Neuronal stem cell (in vitro differentiated cells): ENCODE data around the gene CHAC2.
A peak's percentile ranks its signal among the peaks of the same experiment; 100 is the strongest.
"Not testable (repeated sequence)": the region's sequence is repeated elsewhere in the genome, so short reads cannot be mapped to it uniquely, and the experiment has no call there.

Source experiments
- DNase-seq: peaks from one replicate; pipeline ENCODE4 v3.0.0-alpha.2; 2013; ENCODE audit warnings: low spot score
- H2AFZ ChIP-seq: one replicate; pipeline ENCODE4 v1.6.1; 2013; ENCODE audit warnings: mild to moderate bottlenecking, low read length, inconsistent platforms
- H2AK5ac ChIP-seq: 2 replicates; pipeline ENCODE4 v1.6.1; 2013; ENCODE audit warnings: low read depth, mild to moderate bottlenecking, inconsistent platforms, low read length, moderate library complexity, mixed read lengths
- H2BK120ac ChIP-seq: 2 replicates; pipeline ENCODE4 v1.6.1; 2013; ENCODE audit warnings: low read depth, mild to moderate bottlenecking, inconsistent platforms, low read length, moderate library complexity, mixed read lengths
- H2BK12ac ChIP-seq: one replicate; pipeline ENCODE4 v1.6.1; 2013; ENCODE audit warnings: low read length, inconsistent platforms
- H2BK15ac ChIP-seq: 2 replicates; pipeline ENCODE4 v1.6.1; 2013; ENCODE audit warnings: mild to moderate bottlenecking, low read length, inconsistent platforms, mixed read lengths
- H2BK5ac ChIP-seq: one replicate; pipeline ENCODE4 v1.6.1; 2013; ENCODE audit warnings: inconsistent platforms, mild to moderate bottlenecking, low read length, moderate library complexity
- H3K14ac ChIP-seq: one replicate; pipeline ENCODE4 v1.6.1; 2013; ENCODE audit warnings: low read length, inconsistent platforms
- H3K18ac ChIP-seq: 2 replicates; pipeline ENCODE4 v1.6.1; 2013; ENCODE audit warnings: low read length, inconsistent platforms
- H3K23ac ChIP-seq: 2 replicates; pipeline ENCODE4 v1.6.1; 2013; ENCODE audit warnings: low read depth, mild to moderate bottlenecking, mixed read lengths, low read length, inconsistent platforms; ENCODE audit not compliant: poor library complexity
- H3K27ac ChIP-seq: replicated peaks from 3 replicates; pipeline ENCODE4 v1.5.1; 2013; ENCODE audit warnings: low read length, inconsistent platforms
- H3K27me3 ChIP-seq, 3 experiments: 2 replicates each; pipeline ENCODE4 v1.6.1; 2013; ENCODE audit warnings: low read length in 3 of 3, mild to moderate bottlenecking in 2 of 3, inconsistent platforms in 1 of 3, low read depth in 1 of 3, mixed read lengths in 1 of 3, moderate library complexity in 1 of 3; ENCODE audit not compliant: control insufficient read depth in 3 of 3, insufficient read depth in 3 of 3
- H3K36me3 ChIP-seq, 2 donors: replicated peaks in 1 of 2; 2 replicates each; pipeline ENCODE4 v1.6.1; 2013; ENCODE audit warnings: low read length in 2 of 2; ENCODE audit not compliant: control insufficient read depth in 2 of 2, insufficient read depth in 2 of 2
- H3K4ac ChIP-seq: 2 replicates; pipeline ENCODE4 v1.6.1; 2013; ENCODE audit warnings: inconsistent platforms, mild to moderate bottlenecking, low read length, moderate library complexity
- H3K4me1 ChIP-seq, 2 donors: 1 replicate in 1 of 2; 2 replicates in 1 of 2; pipeline ENCODE4 v1.6.1; 2013; ENCODE audit warnings: low read length in 2 of 2, low read depth in 1 of 2; ENCODE audit not compliant: control insufficient read depth in 2 of 2, insufficient read depth in 1 of 2
- H3K4me2 ChIP-seq: one replicate; pipeline ENCODE4 v1.6.1; 2013; ENCODE audit warnings: mild to moderate bottlenecking, low read length, inconsistent platforms; ENCODE audit not compliant: insufficient read depth, poor library complexity, severe bottlenecking
- H3K4me3 ChIP-seq, 2 donors: 2 replicates each; pipeline ENCODE4 v1.5.1; 2013; ENCODE audit warnings: low read length in 2 of 2, mild to moderate bottlenecking in 2 of 2, inconsistent platforms in 1 of 2, moderate library complexity in 1 of 2
- H3K79me1 ChIP-seq: one replicate; pipeline ENCODE4 v1.6.1; 2013; ENCODE audit warnings: low read depth, mild to moderate bottlenecking, inconsistent platforms, low read length, moderate library complexity
- H3K9ac ChIP-seq: one replicate; pipeline ENCODE4 v1.6.1; 2013; ENCODE audit warnings: mild to moderate bottlenecking, low read depth, low read length, inconsistent platforms; ENCODE audit not compliant: poor library complexity
- H3K9me3 ChIP-seq, 2 donors: replicated peaks in 1 of 2; 2 replicates each; pipeline versions ENCODE3 to v1.6.1; 2013; ENCODE audit warnings: low read length in 2 of 2, mild to moderate bottlenecking in 2 of 2, inconsistent platforms in 1 of 2, low read depth in 1 of 2, mixed read lengths in 1 of 2, moderate library complexity in 1 of 2; ENCODE audit not compliant: control insufficient read depth in 2 of 2, insufficient read depth in 1 of 2
- H4K8ac ChIP-seq: one replicate; pipeline ENCODE4 v1.6.1; 2013; ENCODE audit warnings: low read depth, mild to moderate bottlenecking, inconsistent platforms, low read length, moderate library complexity
- H4K91ac ChIP-seq: one replicate; pipeline ENCODE4 v1.6.1; 2013; ENCODE audit warnings: low read length, low read depth, mild to moderate bottlenecking, inconsistent platforms; ENCODE audit not compliant: poor library complexity
- WGBS, 2 donors: extraction: QIAGEN DNeasy Blood & Tissue Kit; methylation state at CpG; one replicate each; pipeline ENCODE4 v1.1.7; 2013; ENCODE audit warnings: missing lambda C conversion rate in 2 of 2, mixed read lengths in 1 of 2; ENCODE audit not compliant: insufficient read length in 2 of 2, insufficient replicate concordance in 1 of 2; ENCODE audit errors: extremely low coverage in 2 of 2; 5-methylcytosine and 5-hydroxymethylcytosine counted together

CHAC2 gene

GRCh38 chr2:53757206-53757605, 10.4 kb upstream of the CHAC2 start:
- H3K79me1 ChIP-seq, H2BK15ac ChIP-seq, H2AK5ac ChIP-seq, H2BK120ac ChIP-seq, H2AFZ ChIP-seq, H3K4me2 ChIP-seq, H3K18ac ChIP-seq, H3K27ac ChIP-seq, H3K4ac ChIP-seq, H4K8ac ChIP-seq, H3K14ac ChIP-seq, H3K4me3 ChIP-seq, H2BK5ac ChIP-seq, H3K23ac ChIP-seq, H2BK12ac ChIP-seq, H3K9me3 ChIP-seq, H3K9ac ChIP-seq, H4K91ac ChIP-seq, DNase-seq, H3K4me1 ChIP-seq, H3K27me3 ChIP-seq: not testable (repeated sequence)
- H3K36me3 ChIP-seq, result peaks cover 10 to 61% of the 10 kb centered on the region in 2 donors
- whole genome bisulfite sequencing, 2 donors, result no CpG with 5 or more reads among the region's 14 CpGs

GRCh38 chr2:53765767-53766166, 1.8 kb upstream of the CHAC2 start:
- Histone ChIP-seq H2BK15ac (no peak overlapping the region), H4K91ac (no peak overlapping the region)
- no CpG with 5 or more reads among the region's 1 CpG for WGBS, 2 donors

DNA sequence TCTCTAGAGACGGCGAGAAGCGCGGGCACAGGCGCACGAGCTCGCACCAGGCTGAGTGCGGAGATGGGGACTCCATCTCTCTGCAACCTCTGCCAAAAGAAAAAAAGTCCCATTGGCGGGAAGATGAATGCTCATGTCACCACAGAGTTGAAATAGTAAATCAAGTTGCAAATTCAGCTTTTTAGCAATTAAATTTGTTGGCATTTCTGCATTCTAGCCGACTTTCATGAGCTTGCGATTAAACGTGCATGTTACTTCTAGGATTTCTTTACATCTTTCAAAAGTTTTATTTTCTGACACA, 588 bp downstream of the CHAC2 start:
- Histone ChIP-seq H2BK12ac (no peak overlapping the region), H3K4me1 (peaks cover 0 to 2% of the 10 kb centered on the region in 2 donors), H3K14ac (no peak overlapping the region), H3K79me1 (peaks cover 3% of the 10 kb centered on the region), H3K9me3 (no peaks in the 10 kb centered on the region), H3K9ac (no peak overlapping the region), H3K4me3 (peak overlapping the region; percentile 82 to 95), H2AK5ac (no peak overlapping the region), H3K4ac (no peak overlapping the region), H3K23ac (peak overlapping the region; percentile 22), H3K27ac (no peak overlapping the region), H2BK120ac (no peak overlapping the region), H4K91ac (no peak overlapping the region), H3K27me3 (no peaks in the 10 kb centered on the region), H4K8ac (no peak overlapping the region), H2BK5ac (no peak overlapping the region), H3K4me2 (peak overlapping the region; percentile 89), H2BK15ac (no peak overlapping the region), H2AFZ (peak overlapping the region; percentile 91), H3K36me3 (peaks cover 3 to 38% of the 10 kb centered on the region in 2 donors), H3K18ac (no peak overlapping the region)
- no CpG with 5 or more reads among the region's 12 CpGs for WGBS, 2 donors
- DNase-seq, result peak; percentile 37

More at GRCh38 chr2:53765767-53766166, 1.8 kb upstream of the CHAC2 start:
- H3K14ac ChIP-seq, result no peak overlapping the region
- H2AFZ ChIP-seq, result no peak overlapping the region
- DNase-seq, result no peak
- H2BK120ac ChIP-seq, result no peak overlapping the region
- H3K9ac ChIP-seq, result no peak overlapping the region
- no peak overlapping the region for H3K4me3 ChIP-seq
- no peak overlapping the region for H3K27ac ChIP-seq
- peaks cover 3% of the 10 kb centered on the region for H3K79me1 ChIP-seq
- no peak overlapping the region for H4K8ac ChIP-seq
- peaks cover 0 to 2% of the 10 kb centered on the region in 2 donors for H3K4me1 ChIP-seq
- no peak overlapping the region for H3K4me2 ChIP-seq
- H2BK5ac ChIP-seq, result no peak overlapping the region
- H3K23ac ChIP-seq, result no peak overlapping the region
- no peak overlapping the region for H3K4ac ChIP-seq
- H3K36me3 ChIP-seq, result peaks cover 8 to 50% of the 10 kb centered on the region in 2 donors
- no peaks in the 10 kb centered on the region for H3K27me3 ChIP-seq
- H2BK12ac ChIP-seq, result no peak overlapping the region
- no peak overlapping the region for H2AK5ac ChIP-seq
- no peak overlapping the region for H3K18ac ChIP-seq
- no peaks in the 10 kb centered on the region for H3K9me3 ChIP-seq

- H4K8ac ChIP-seq, result no peak overlapping the region
- no peaks in the 10 kb centered on the region for H3K27me3 ChIP-seq
- H3K79me1 ChIP-seq, result peaks cover 3% of the 10 kb centered on the region
- no peak overlapping the region for H3K4me2 ChIP-seq
- no peak overlapping the region for H2AFZ ChIP-seq
- peaks cover 0 to 38% of the 10 kb centered on the region in 2 donors for H3K36me3 ChIP-seq
- H3K9ac ChIP-seq, result no peak overlapping the region
- H3K23ac ChIP-seq, result no peak overlapping the region
- WGBS, 2 donors, result no CpG with 5 or more reads among the region's 15 CpGs
- peaks cover 0 to 2% of the 10 kb centered on the region in 2 donors for H3K4me1 ChIP-seq
- H2BK120ac ChIP-seq, result no peak overlapping the region
- H3K4me3 ChIP-seq, result peak overlapping the region in 1 of 2 donors; percentile 82
- no peak for DNase-seq
- H3K9me3 ChIP-seq, result no peaks in the 10 kb centered on the region
- H3K4ac ChIP-seq, result no peak overlapping the region
- no peak overlapping the region for H2BK12ac ChIP-seq
- no peak overlapping the region for H3K27ac ChIP-seq
- no peak overlapping the region for H2AK5ac ChIP-seq
- H2BK15ac ChIP-seq, result no peak overlapping the region
- no peak overlapping the region for H4K91ac ChIP-seq
- H3K14ac ChIP-seq, result no peak overlapping the region
- no peak overlapping the region for H3K18ac ChIP-seq
- no peak overlapping the region for H2BK5ac ChIP-seq
Observed at GRCh38 chr2:53769318-53769945, 1.8 kb downstream of the CHAC2 start.
